HG03432 (cell line): ENCODE data around the gene ACTR3C.

ENCODE experiments used
- ATAC-seq: cut with Tn5 transposase; IDR thresholded peaks from one replicate; pipeline ENCODE4 v1.9.1; 2021; ENCODE audit warnings: mild to moderate bottlenecking, moderate library complexity; ENCODE audit not compliant: unreplicated experiment

Gene ACTR3C

GRCh38 chr7:150337179-150337578 lies 13.8 kb upstream of the ACTR3C start:
- no peak for ATAC-seq

GRCh38 chr7:150336746-150337145 lies 13.4 kb upstream of the ACTR3C start:
- no peak for ATAC-seq

- ATAC-seq: no peak
Measured at GRCh38 chr7:150335774-150336112, 12.4 kb upstream of the ACTR3C start.

- ATAC-seq: no peak
Measured at GRCh38 chr7:150335108-150335773, 11.9 kb upstream of the ACTR3C start.

- no peak for ATAC-seq
Measured at GRCh38 chr7:150334108-150334507, 10.8 kb upstream of the ACTR3C start.

- no peak for ATAC-seq
Measured at GRCh38 chr7:150333659-150334058, 10.3 kb upstream of the ACTR3C start.

- ATAC-seq: no peak
Measured at GRCh38 chr7:150332852-150333635, 9.7 kb upstream of the ACTR3C start.

- no peak for ATAC-seq
Measured at GRCh38 chr7:150330211-150330885, 7.0 kb upstream of the ACTR3C start.

GRCh38 chr7:150329331-150330120 lies 6.2 kb upstream of the ACTR3C start:
- ATAC-seq: no peak

- ATAC-seq: no peak
Measured at GRCh38 chr7:150327308-150327707, 4.0 kb upstream of the ACTR3C start.

- ATAC-seq: no peak
Measured at GRCh38 chr7:150326657-150327268, 3.4 kb upstream of the ACTR3C start.

- no peak for ATAC-seq
Measured at GRCh38 chr7:150325901-150326300, 2.6 kb upstream of the ACTR3C start.

- no peak for ATAC-seq
Measured at GRCh38 chr7:150325110-150325611, 1.8 kb upstream of the ACTR3C start.

GRCh38 chr7:150324373-150324961 lies 1.1 kb upstream of the ACTR3C start:
- no peak for ATAC-seq

GRCh38 chr7:150323682-150324372 lies 482 bp upstream of the ACTR3C start:
- peak; percentile 26 for ATAC-seq

- peak; percentile 26 for ATAC-seq
Measured at GRCh38 chr7:150322114-150322832, 1.1 kb downstream of the ACTR3C start.

- ATAC-seq: no peak
Measured at GRCh38 chr7:150321788-150322113, 1.6 kb downstream of the ACTR3C start.

GRCh38 chr7:150317748-150318444 lies 5.4 kb downstream of the ACTR3C start:
- no peak for ATAC-seq
